HFFc6 (cell line): ENCODE measurements around the gene FAF1. TPM values are rescaled to one million over a fixed set of nuclear protein-coding genes. Genes with fewer than 3 reads are reported as not detected.
A peak's percentile ranks its signal among the peaks of the same experiment; 100 is the strongest.

Experiments used
- DNase-seq: peaks from one replicate; pipeline ENCODE4 v3.0.0-alpha.2; 2018
- H3K27ac Mint-ChIP-seq: 2 replicates; pipeline ENCODE4 v1.8.0; 2020; ENCODE audit warnings: mild to moderate bottlenecking, mixed read lengths
- H3K27me3 Mint-ChIP-seq: 2 replicates; pipeline ENCODE4 v1.8.0; 2021; ENCODE audit warnings: mild to moderate bottlenecking, moderate library complexity, mixed read lengths; ENCODE audit not compliant: insufficient read depth
- H3K36me3 Mint-ChIP-seq: 2 replicates; pipeline ENCODE4 v1.8.0; 2021; ENCODE audit warnings: low read depth, mixed read lengths
- H3K4me1 Mint-ChIP-seq: 2 replicates; pipeline ENCODE4 v1.8.0; 2020; ENCODE audit warnings: low read depth, mixed read lengths
- H3K4me3 Mint-ChIP-seq: 2 replicates; pipeline ENCODE4 v1.8.0; 2020; ENCODE audit warnings: mild to moderate bottlenecking, moderate library complexity, mixed read lengths
- H3K9me3 Mint-ChIP-seq: 2 replicates; pipeline ENCODE4 v1.8.0; 2020; ENCODE audit warnings: mild to moderate bottlenecking, mixed read lengths
- total RNA-seq, 6 experiments: library from RNA; stranded (reverse); fragmentation: NEBNext Ultra II Directional; extraction: Animal tissue kit (Norgen Biotek cat#: 25700); gene quantifications; 2 replicates in 1 of 6; 3 replicates in 5 of 6; pipeline ENCODE4 v1.2.3, GENCODE V29; 2021
- TF ChIP-seq, protein P1 (sequence below): fragments of 200-600 bp; sonication (generic); IDR thresholded peaks from 2 replicates; pipeline ENCODE4 v1.5.0; 2021; ENCODE audit warnings: antibody characterized with exemption, mild to moderate bottlenecking

FAF1 gene
- total RNA-seq, 6 experiments from 2014 or later: 60.1 to 79.1 (median 67.8) TPM

DNA sequence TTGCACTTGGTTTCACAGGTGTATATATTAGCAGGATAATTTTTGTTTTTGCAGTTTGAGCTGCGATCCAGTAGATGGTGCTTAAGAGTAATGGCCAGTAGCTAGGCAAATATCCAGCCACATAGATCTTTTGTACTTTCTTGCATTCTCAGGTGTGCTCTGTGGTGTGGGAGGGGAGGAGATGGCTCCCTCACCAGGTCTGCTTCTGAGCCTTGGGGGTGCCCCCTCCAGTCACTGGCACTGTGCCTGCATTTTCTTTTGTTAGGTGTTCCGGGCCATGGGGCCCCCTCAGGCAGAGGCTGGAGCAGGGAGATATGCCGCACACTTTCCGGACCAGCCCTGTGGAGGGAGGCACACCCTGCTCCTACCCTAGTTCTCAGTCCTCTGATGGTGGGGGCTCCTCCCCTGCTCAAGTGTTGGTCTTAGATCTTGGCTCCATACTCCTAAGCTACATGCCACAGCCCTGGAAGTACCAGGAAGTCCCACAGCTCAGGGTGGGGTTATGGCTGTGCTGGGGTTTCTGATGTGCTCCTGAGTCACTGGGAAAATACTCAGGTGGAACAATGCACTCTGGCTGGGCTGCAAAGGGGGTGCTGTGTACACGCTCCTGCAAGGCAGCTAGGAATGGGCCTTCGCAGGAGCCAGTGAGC, 339.3 kb downstream of the FAF1 start:
- TF ChIP-seq, protein P1, sequence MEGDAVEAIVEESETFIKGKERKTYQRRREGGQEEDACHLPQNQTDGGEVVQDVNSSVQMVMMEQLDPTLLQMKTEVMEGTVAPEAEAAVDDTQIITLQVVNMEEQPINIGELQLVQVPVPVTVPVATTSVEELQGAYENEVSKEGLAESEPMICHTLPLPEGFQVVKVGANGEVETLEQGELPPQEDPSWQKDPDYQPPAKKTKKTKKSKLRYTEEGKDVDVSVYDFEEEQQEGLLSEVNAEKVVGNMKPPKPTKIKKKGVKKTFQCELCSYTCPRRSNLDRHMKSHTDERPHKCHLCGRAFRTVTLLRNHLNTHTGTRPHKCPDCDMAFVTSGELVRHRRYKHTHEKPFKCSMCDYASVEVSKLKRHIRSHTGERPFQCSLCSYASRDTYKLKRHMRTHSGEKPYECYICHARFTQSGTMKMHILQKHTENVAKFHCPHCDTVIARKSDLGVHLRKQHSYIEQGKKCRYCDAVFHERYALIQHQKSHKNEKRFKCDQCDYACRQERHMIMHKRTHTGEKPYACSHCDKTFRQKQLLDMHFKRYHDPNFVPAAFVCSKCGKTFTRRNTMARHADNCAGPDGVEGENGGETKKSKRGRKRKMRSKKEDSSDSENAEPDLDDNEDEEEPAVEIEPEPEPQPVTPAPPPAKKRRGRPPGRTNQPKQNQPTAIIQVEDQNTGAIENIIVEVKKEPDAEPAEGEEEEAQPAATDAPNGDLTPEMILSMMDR: peak; percentile 70
- no peak overlapping the region for H3K4me3 Mint-ChIP-seq
- peaks cover 13% of the 10 kb centered on the region for H3K4me1 Mint-ChIP-seq
- H3K9me3 Mint-ChIP-seq: no peaks in the 10 kb centered on the region
- no peak overlapping the region for H3K27ac Mint-ChIP-seq
- no peak for DNase-seq
- H3K27me3 Mint-ChIP-seq: no peaks in the 10 kb centered on the region; the same call in 1 of the 2 replicates
- H3K36me3 Mint-ChIP-seq: no peaks in the 10 kb centered on the region

- DNase-seq: peak; percentile 6
- Mint-ChIP-seq H3K4me3 (no peak overlapping the region), H3K4me1 (peaks cover 11% of the 10 kb centered on the region), H3K9me3 (no peaks in the 10 kb centered on the region), H3K27me3 (no peaks in the 10 kb centered on the region; the same call in none of the 2 replicates), H3K36me3 (peaks cover 5% of the 10 kb centered on the region; the same call in 1 of the 2 replicates), H3K27ac (no peak overlapping the region)
- TF ChIP-seq, protein P1: no peak
Measured at GRCh38 chr1:50615036-50615750, 344.9 kb downstream of the FAF1 start.

GRCh38 chr1:50611675-50612074, 348.4 kb downstream of the FAF1 start:
- H3K27me3 Mint-ChIP-seq: no peaks in the 10 kb centered on the region; the same call in 1 of the 2 replicates
- H3K4me3 Mint-ChIP-seq: no peak overlapping the region
- TF ChIP-seq, protein P1: no peak
- no peak for DNase-seq
- H3K27ac Mint-ChIP-seq: no peak overlapping the region
- H3K4me1 Mint-ChIP-seq: peaks cover 11% of the 10 kb centered on the region
- peaks cover 5% of the 10 kb centered on the region; the same call in 1 of the 2 replicates for H3K36me3 Mint-ChIP-seq
- no peaks in the 10 kb centered on the region for H3K9me3 Mint-ChIP-seq

DNA sequence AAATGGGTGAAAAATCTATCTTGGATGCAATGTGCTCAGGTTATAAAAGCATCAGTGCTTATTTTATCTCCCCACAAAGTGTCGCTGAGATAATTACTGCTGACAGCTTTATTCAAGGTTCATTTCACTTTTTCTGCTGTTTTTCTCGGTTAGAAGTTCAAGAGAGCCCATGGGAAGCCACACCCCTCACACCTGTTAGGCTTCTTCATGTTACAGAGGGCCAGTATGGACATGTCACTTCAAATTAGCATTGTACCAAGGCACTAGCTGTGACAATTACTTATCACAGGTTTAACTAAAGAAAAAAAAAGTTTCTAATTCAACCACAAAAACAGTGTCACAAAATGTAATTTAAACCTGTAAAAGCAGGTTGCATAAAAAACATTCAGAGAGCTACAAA, 349.5 kb downstream of the FAF1 start:
- Mint-ChIP-seq H3K27me3 (no peaks in the 10 kb centered on the region; the same call in 1 of the 2 replicates), H3K4me3 (no peak overlapping the region), H3K36me3 (peaks cover 5% of the 10 kb centered on the region; the same call in 1 of the 2 replicates), H3K27ac (no peak overlapping the region), H3K9me3 (no peaks in the 10 kb centered on the region), H3K4me1 (peaks cover 4% of the 10 kb centered on the region)
- DNase-seq: no peak
- TF ChIP-seq, protein P1: no peak

GRCh38 chr1:50609508-50609907, 350.6 kb downstream of the FAF1 start:
- DNase-seq: no peak
- no peaks in the 10 kb centered on the region for H3K36me3 Mint-ChIP-seq
- H3K27me3 Mint-ChIP-seq: no peaks in the 10 kb centered on the region; the same call in 1 of the 2 replicates
- no peak overlapping the region for H3K4me3 Mint-ChIP-seq
- no peak overlapping the region for H3K27ac Mint-ChIP-seq
- peaks cover 7% of the 10 kb centered on the region for H3K4me1 Mint-ChIP-seq
- TF ChIP-seq, protein P1: no peak
- no peaks in the 10 kb centered on the region for H3K9me3 Mint-ChIP-seq
